ENCODE data around the gene LHX4. TPM values are rescaled to one million over a fixed set of nuclear protein-coding genes. Genes with fewer than 3 reads are reported as not detected.

LHX4 gene
- total RNA-seq, 1 donor from 2014 or later, result under 0.01 TPM

GRCh38 chr1:180215856-180216625 lies 14.0 kb upstream of the LHX4 start:
- FAIRE-seq (no peak), DNase-seq (ENCODE audit: low read depth) (no peak)
- Histone ChIP-seq H3K36me3 (ENCODE audit: control insufficient read depth, insufficient read depth, low read length) (no peaks in the 10 kb centered on the region), H3K27me3 (ENCODE audit: control insufficient read depth, insufficient read depth, low read length) (peaks cover 2% of the 10 kb centered on the region), H3K4me3 (ENCODE audit: low read depth, low read length) (no peak overlapping the region)
- no peak for TF ChIP-seq CTCF (IDR thresholded peaks at IDR 0.05; ENCODE audit: insufficient read depth, low read length, severe bottlenecking)

GRCh38 chr1:180217006-180217405 lies 13.1 kb upstream of the LHX4 start:
- no peak for FAIRE-seq
- TF ChIP-seq CTCF (IDR thresholded peaks at IDR 0.05; ENCODE audit: insufficient read depth, low read length, severe bottlenecking), result no peak

GRCh38 chr1:180218806-180219765 lies 11.0 kb upstream of the LHX4 start:
- Histone ChIP-seq H3K27me3 (ENCODE audit: control insufficient read depth, insufficient read depth, low read length) (peaks cover 5% of the 10 kb centered on the region), H3K36me3 (ENCODE audit: control insufficient read depth, insufficient read depth, low read length) (no peaks in the 10 kb centered on the region), H3K4me3 (ENCODE audit: low read depth, low read length) (no peak overlapping the region)
- no peak for TF ChIP-seq CTCF (IDR thresholded peaks at IDR 0.05; ENCODE audit: insufficient read depth, low read length, severe bottlenecking)
- FAIRE-seq, result no peak
- no peak for DNase-seq (ENCODE audit: low read depth)

More at GRCh38 chr1:180217006-180217405, 13.1 kb upstream of the LHX4 start:
- Histone ChIP-seq H3K4me3 (ENCODE audit: low read depth, low read length) (no peak overlapping the region), H3K27me3 (ENCODE audit: control insufficient read depth, insufficient read depth, low read length) (peaks cover 2% of the 10 kb centered on the region), H3K36me3 (ENCODE audit: control insufficient read depth, insufficient read depth, low read length) (no peaks in the 10 kb centered on the region)
- no peak for DNase-seq (ENCODE audit: low read depth)

GRCh38 chr1:180219776-180220175 lies 10.3 kb upstream of the LHX4 start:
- Histone ChIP-seq H3K27me3 (ENCODE audit: control insufficient read depth, insufficient read depth, low read length) (peaks cover 8% of the 10 kb centered on the region), H3K36me3 (ENCODE audit: control insufficient read depth, insufficient read depth, low read length) (no peaks in the 10 kb centered on the region), H3K4me3 (ENCODE audit: low read depth, low read length) (no peak overlapping the region)
- FAIRE-seq (no peak), DNase-seq (ENCODE audit: low read depth) (no peak)
- TF ChIP-seq CTCF (IDR thresholded peaks at IDR 0.05; ENCODE audit: insufficient read depth, low read length, severe bottlenecking), result no peak

GRCh38 chr1:180221462-180221861 lies 8.6 kb upstream of the LHX4 start:
- Histone ChIP-seq H3K36me3 (ENCODE audit: control insufficient read depth, insufficient read depth, low read length) (no peaks in the 10 kb centered on the region), H3K27me3 (ENCODE audit: control insufficient read depth, insufficient read depth, low read length) (peaks cover 15% of the 10 kb centered on the region), H3K4me3 (ENCODE audit: low read depth, low read length) (no peak overlapping the region)
- no peak for DNase-seq (ENCODE audit: low read depth)
- no peak for FAIRE-seq
- TF ChIP-seq CTCF (IDR thresholded peaks at IDR 0.05; ENCODE audit: insufficient read depth, low read length, severe bottlenecking), result no peak

Data from bronchial epithelial cell (primary cell).